K562 (cell line): Measurements from ENCODE around the gene DAPK2. TPM values are rescaled to one million over a fixed set of nuclear protein-coding genes. Genes with fewer than 3 reads are reported as not detected.

Experiments used
- ATAC-seq: fragments of 200-7000 bp; cut with Tn5 transposase; 3 replicates; pipeline ENCODE4 v1.9.1; 2020; ENCODE audit warnings: moderate library complexity
- BruUV-seq: library from RNA; stranded (reverse); fragments of 400-500 nt; replicated peaks from 2 replicates; lab custom pipeline; 2021; lab: Mats Ljungman, UMichigan
- CTCF ChIA-PET: fragments of 300-600 bp; formaldehyde crosslinking; extraction: SDS; loops from one replicate; lab custom pipeline; 2021; ENCODE audit warnings: low intra/inter-chr PET ratio; lab: Yijun Ruan, JAX
- POLR2A ChIA-PET: fragments of 300-600, 350-650 bp; sonication (Branson Sonifier 250); formaldehyde crosslinking; extraction: SDS; loops from one replicate; lab custom pipeline; 2021; ENCODE audit warnings: antibody characterized with exemption, inconsistent platforms; lab: Yijun Ruan, JAX
- DNase-seq, 4 experiments: peaks; one replicate each; pipeline versions ENCODE4 v3.0.0 to v3.0.0-alpha.2; 2011 to 2018; ENCODE audit warnings: low spot score in 3 of 4, mixed read lengths in 3 of 4; ENCODE audit errors: extremely low read depth in 1 of 4
- FAIRE-seq: peaks from 2 replicates; lab custom pipeline; 2011; peaks lifted over from hg19 to GRCh38; lab: Jason Lieb, UNC
- H2AFZ ChIP-seq: 2 replicates; pipeline ENCODE4 v1.6.0; 2011; ENCODE audit warnings: low read depth, low read length, control low read depth, inconsistent platforms
- H3K27ac ChIP-seq: fragments of 200-600 bp; 3 replicates; pipeline ENCODE4 v1.8.0; 2011; ENCODE audit warnings: low read depth, mild to moderate bottlenecking, control low read depth, inconsistent platforms, low read length, moderate library complexity, mixed read lengths; ENCODE audit errors: extremely low read depth
- H3K27me3 ChIP-seq, 2 experiments: fragments of 300-600 bp in 1 of 2; 2 replicates in 1 of 2; 3 replicates in 1 of 2; pipeline versions ENCODE4 v1.6.0 to v1.8.0; 2011; ENCODE audit warnings: inconsistent platforms in 2 of 2, low read length in 2 of 2, mild to moderate bottlenecking in 1 of 2, mixed read lengths in 1 of 2, moderate library complexity in 1 of 2; ENCODE audit not compliant: control insufficient read depth in 2 of 2, insufficient read depth in 2 of 2
- H3K36me3 ChIP-seq: fragments of 300-600 bp; 3 replicates; pipeline ENCODE4 v1.8.0; 2011; ENCODE audit warnings: mild to moderate bottlenecking, low read length, inconsistent platforms; ENCODE audit not compliant: control insufficient read depth, insufficient read depth
- H3K4me1 ChIP-seq, 2 experiments: fragments of 200-600 bp in 1 of 2; replicated peaks in 1 of 2; 2 replicates in 1 of 2; 3 replicates in 1 of 2; pipeline versions ENCODE4 v1.5.1 to v1.8.0; 2011; ENCODE audit warnings: inconsistent platforms in 2 of 2, low read length in 2 of 2, mild to moderate bottlenecking in 1 of 2, mixed read lengths in 1 of 2, moderate library complexity in 1 of 2; ENCODE audit not compliant: control insufficient read depth in 2 of 2, insufficient read depth in 2 of 2
- H3K4me2 ChIP-seq: 2 replicates; pipeline ENCODE4 v1.6.1; 2011; ENCODE audit warnings: low read length, control low read depth, inconsistent platforms, mixed read lengths; ENCODE audit not compliant: insufficient read depth
- H3K4me3 ChIP-seq: fragments of 200-600 bp; sonication (generic), shearing (Covaris generic); 2 replicates; pipeline ENCODE4 v1.5.1; 2016; ENCODE audit warnings: control low read depth, inconsistent platforms
- H3K79me2 ChIP-seq: fragments of 200-600 bp; 3 replicates; pipeline ENCODE4 v1.8.0; 2011; ENCODE audit warnings: low read length, inconsistent platforms; ENCODE audit not compliant: control insufficient read depth, insufficient read depth
- H3K9ac ChIP-seq, 2 experiments: 2 replicates each; pipeline versions ENCODE4 v1.6.0 to v1.6.1; 2011; ENCODE audit warnings: low read depth in 2 of 2, low read length in 2 of 2, control low read depth in 1 of 2, inconsistent platforms in 1 of 2, mild to moderate bottlenecking in 1 of 2, mixed read lengths in 1 of 2; ENCODE audit not compliant: insufficient read depth in 1 of 2
- H3K9me1 ChIP-seq: one replicate; pipeline ENCODE4 v1.6.0; 2011; ENCODE audit warnings: inconsistent platforms, mild to moderate bottlenecking, low read length, moderate library complexity; ENCODE audit not compliant: control insufficient read depth, insufficient read depth
- H3K9me3 ChIP-seq: replicated peaks from 2 replicates; pipeline ENCODE4 v1.5.1; 2011; ENCODE audit warnings: low read depth, low read length, inconsistent platforms; ENCODE audit not compliant: control insufficient read depth, insufficient read depth
- H4K20me1 ChIP-seq: replicated peaks from 2 replicates; pipeline ENCODE4 v1.6.1; 2011; ENCODE audit warnings: low read length, inconsistent platforms, mixed read lengths; ENCODE audit not compliant: control insufficient read depth, insufficient read depth
- ARID3B ChIP-seq: fragments of 250-450 bp; sonication (Bioruptor Pico); IDR thresholded peaks from 2 replicates; pipeline ENCODE4 v1.4.0; 2020; ENCODE audit warnings: borderline replicate concordance
- CBX3 ChIP-seq, 2 experiments: IDR thresholded peaks; 1 replicate in 1 of 2; 2 replicates in 1 of 2; pipeline ENCODE4 v1.6.1; 2012; ENCODE audit warnings: inconsistent platforms in 2 of 2, low read length in 2 of 2, borderline replicate concordance in 1 of 2, control low read depth in 1 of 2
- DNMT1 ChIP-seq: fragments of 450-650 bp; IDR thresholded peaks from 2 replicates; pipeline ENCODE4 v1.6.1; 2016; ENCODE audit warnings: antibody characterized with exemption, mild to moderate bottlenecking
- ETS1 ChIP-seq: conservative IDR thresholded peaks from 2 replicates; pipeline ENCODE4 v1.6.1; 2011; ENCODE audit warnings: low read depth, mild to moderate bottlenecking, low read length; ENCODE audit not compliant: control insufficient read depth
- EWSR1 ChIP-seq: fragments of 450-650 bp; IDR thresholded peaks from 2 replicates; pipeline ENCODE4 v1.6.1; 2018; ENCODE audit warnings: borderline replicate concordance, mild to moderate bottlenecking, low read depth, moderate library complexity; ENCODE audit not compliant: partially characterized antibody
- HDAC3 ChIP-seq: fragments of 450-650 bp; IDR thresholded peaks from 2 replicates; pipeline ENCODE4 v1.6.1; 2018; ENCODE audit warnings: borderline replicate concordance, mild to moderate bottlenecking, moderate library complexity; ENCODE audit not compliant: partially characterized antibody
- IFI16 ChIP-seq: fragments of 250-450 bp; sonication (Bioruptor Pico); IDR thresholded peaks from 2 replicates; pipeline ENCODE4 v2.1.2; 2022; ENCODE audit warnings: mild to moderate bottlenecking, inconsistent platforms
- KAT8 ChIP-seq: fragments of 450-650 bp; IDR thresholded peaks from 2 replicates; pipeline ENCODE4 v1.6.1; 2016; ENCODE audit warnings: low read depth, mild to moderate bottlenecking
- MAFF ChIP-seq: IDR thresholded peaks from 2 replicates; pipeline ENCODE4 v1.6.1; 2012; ENCODE audit warnings: low read length, improper control_type of control experiment
- NRF1 ChIP-seq, 2 experiments: fragments of 450-650 bp; IDR thresholded peaks in 1 of 2; conservative IDR thresholded peaks in 1 of 2; 2 replicates each; pipeline ENCODE4 v1.6.1; 2014; ENCODE audit warnings: mild to moderate bottlenecking in 2 of 2
- RBM25 ChIP-seq: fragments of 200-400 bp; formaldehyde crosslinking; IDR thresholded peaks from 2 replicates; pipeline ENCODE4 v1.6.1; 2018; ENCODE audit warnings: low read length, low read depth, moderate library complexity; ENCODE audit not compliant: severe bottlenecking
- ZBTB5 ChIP-seq: fragments of 450-650 bp; IDR thresholded peaks from 2 replicates; pipeline ENCODE4 v1.6.1; 2017; ENCODE audit warnings: antibody characterized with exemption
- ZNF23 ChIP-seq: fragments of 250-450 bp; sonication (Bioruptor Pico); IDR thresholded peaks from 2 replicates; pipeline ENCODE4 v1.4.0; 2020; ENCODE audit warnings: mild to moderate bottlenecking
- ZNF395 ChIP-seq: fragments of 200-800 bp; sonication (Bioruptor generic); IDR thresholded peaks from 2 replicates; pipeline ENCODE4 v1.6.1; 2017; ENCODE audit warnings: missing genetic modification characterization, missing compliant biosample characterization
- ZNF436 ChIP-seq: fragments of 250-450, 450-650 bp; sonication (Bioruptor Pico); formaldehyde crosslinking; IDR thresholded peaks from 2 replicates; pipeline ENCODE4 v1.7.0; 2020; ENCODE audit warnings: mild to moderate bottlenecking
- ZSCAN32 ChIP-seq: fragments of 450-650 bp; formaldehyde crosslinking; IDR thresholded peaks from 2 replicates; pipeline ENCODE4 v1.4.0; 2020; ENCODE audit warnings: mild to moderate bottlenecking, moderate library complexity
- WGBS: fragments of 100-300 bp; shearing (Covaris generic); methylation state at CpG from one replicate; pipeline ENCODE4 v1.1.6; 2016; ENCODE audit warnings: low coverage, mixed read lengths; ENCODE audit not compliant: insufficient coverage; ENCODE audit errors: missing lambda C conversion rate; 5-methylcytosine and 5-hydroxymethylcytosine counted together
- in situ Hi-C: fragments of 300-500 bp; cut with MboI; formaldehyde crosslinking; loops from 4 replicates; pipeline ENCODE4 v1.15.0; 2018; ENCODE audit warnings: inconsistent platforms, mixed read lengths
- intact Hi-C: fragments of 100-400 bp; cut with micrococcal nuclease; formaldehyde crosslinking; loops from 2 replicates; pipeline ENCODE4 v1.14.2; 2022
- polyA plus RNA-seq, 8 experiments: library from polyadenylated mRNA; depleted of rRNA in 4 of 8; stranded (reverse) in 5 of 8; unstranded in 3 of 8; fragments of >200 nt; fragmentation: Nextera tagmentation in 2 of 8; fragmentation: Illumina TruSeq in 1 of 8; extraction: Ambion mirVana in 2 of 8; extraction: Trizol in 1 of 8; gene quantifications; 2 replicates each; pipeline versions ENCODE4 v1.2.1 to v1.2.3, GENCODE V29; 2011 to 2014; ENCODE audit warnings: inconsistent platforms in 1 of 8, missing spikeins in 1 of 8
- total RNA-seq, 7 experiments: library from RNA; depleted of rRNA in 6 of 7; stranded (reverse); fragments of >200 nt in 6 of 7; fragmentation: Illumina TruSeq in 2 of 7; extraction: Trizol in 2 of 7; gene quantifications; 2 replicates each; pipeline versions ENCODE4 v1.2.1 to v1.2.3, GENCODE V29; 2011 to 2021; ENCODE audit warnings: low replicate concordance in 1 of 7

Gene DAPK2
- total and polyA plus RNA-seq, 9 of the 15 experiments (the other 6 are each of a cell fraction or from before 2014, with no cell fraction given), result 0.14 to 5.2 (median 2.2) TPM

- Histone ChIP-seq H2AFZ (no peak overlapping the region), H3K27ac (no peak overlapping the region), H3K4me3 (no peak overlapping the region), H3K9me3 (no peaks in the 10 kb centered on the region), H3K9ac (no peak overlapping the region), H3K4me2 (no peak overlapping the region), H3K9me1 (no peaks in the 10 kb centered on the region), H3K36me3 (no peaks in the 10 kb centered on the region), H3K27me3 (no peaks in the 10 kb centered on the region), H4K20me1 (no peaks in the 10 kb centered on the region), H3K4me1 (peaks cover 4 to 6% of the 10 kb centered on the region in 2 experiments; a peak in 4 of 5 replicates), H3K79me2 (no peaks in the 10 kb centered on the region)
- DNase-seq, result no peak
- ATAC-seq, result no peak
- intact Hi-C loops (no loop called here), in situ Hi-C loops (no loop called here)
- BruUV-seq, result no TSS peak
- ChIA-PET CTCF (no interaction called here), POLR2A (no interaction called here)
- 25% methylated on average over 4 of the region's 4 CpGs for WGBS
- FAIRE-seq, result no peak
- TF ChIP-seq ARID3B (CRISPR knock-in tag) (no peak), KAT8 (no peak), EWSR1 (no peak), ETS1 (no peak), ZBTB5 (no peak), RBM25 (no peak), MAFF (no peak), ZNF395 (CRISPR knock-in tag) (no peak), HDAC3 (no peak), ZNF23 (CRISPR knock-in tag) (no peak), NRF1 (conservative IDR thresholded peaks at IDR 0.05 in 1 of 2, IDR thresholded peaks at IDR 0.05 in 1 of 2) (no peak), ZNF436 (no peak), ZSCAN32 (CRISPR knock-in tag) (no peak), CBX3 (IDR thresholded peaks at IDR 0.05; ENCODE audit: borderline replicate concordance in 1 of 2, low read length in 2 of 2) (no peak), IFI16 (CRISPR knock-in tag) (no peak), DNMT1 (no peak)
Measured at GRCh38 chr15:63874616-63875015, 171.7 kb downstream of the DAPK2 start.
